Measurements from ENCODE around the gene BBOF1. TPM values are rescaled to one million over a fixed set of nuclear protein-coding genes. Genes with fewer than 3 reads are reported as not detected.

The BBOF1 gene
- total RNA-seq, 1 donor from 2014 or later: 6.7 TPM

DNA sequence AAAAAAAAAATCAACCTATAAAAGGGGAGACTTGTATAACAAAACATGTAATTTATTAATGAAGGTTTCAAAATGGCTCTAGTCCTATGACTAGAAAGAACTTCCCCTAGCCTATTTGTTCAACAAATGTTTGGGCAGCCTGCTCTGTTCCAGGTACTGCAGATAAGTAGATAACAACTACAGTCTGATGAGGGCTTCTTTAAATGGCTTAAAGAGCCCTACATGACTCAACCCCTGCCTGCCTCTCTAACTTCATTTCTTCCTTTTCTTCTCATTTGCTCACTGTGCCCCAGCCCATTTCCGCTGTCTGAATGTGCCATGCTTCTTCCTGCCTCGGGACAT is 43.6 kb downstream of the BBOF1 start:
- no peak overlapping the region for H3K4me3 ChIP-seq (ENCODE audit: low read depth, low read length)
- H3K27me3 ChIP-seq (ENCODE audit: control insufficient read depth, insufficient read depth, low read length): no peaks in the 10 kb centered on the region
- no peak for DNase-seq (ENCODE audit: low read depth)
- TF ChIP-seq, protein P1, sequence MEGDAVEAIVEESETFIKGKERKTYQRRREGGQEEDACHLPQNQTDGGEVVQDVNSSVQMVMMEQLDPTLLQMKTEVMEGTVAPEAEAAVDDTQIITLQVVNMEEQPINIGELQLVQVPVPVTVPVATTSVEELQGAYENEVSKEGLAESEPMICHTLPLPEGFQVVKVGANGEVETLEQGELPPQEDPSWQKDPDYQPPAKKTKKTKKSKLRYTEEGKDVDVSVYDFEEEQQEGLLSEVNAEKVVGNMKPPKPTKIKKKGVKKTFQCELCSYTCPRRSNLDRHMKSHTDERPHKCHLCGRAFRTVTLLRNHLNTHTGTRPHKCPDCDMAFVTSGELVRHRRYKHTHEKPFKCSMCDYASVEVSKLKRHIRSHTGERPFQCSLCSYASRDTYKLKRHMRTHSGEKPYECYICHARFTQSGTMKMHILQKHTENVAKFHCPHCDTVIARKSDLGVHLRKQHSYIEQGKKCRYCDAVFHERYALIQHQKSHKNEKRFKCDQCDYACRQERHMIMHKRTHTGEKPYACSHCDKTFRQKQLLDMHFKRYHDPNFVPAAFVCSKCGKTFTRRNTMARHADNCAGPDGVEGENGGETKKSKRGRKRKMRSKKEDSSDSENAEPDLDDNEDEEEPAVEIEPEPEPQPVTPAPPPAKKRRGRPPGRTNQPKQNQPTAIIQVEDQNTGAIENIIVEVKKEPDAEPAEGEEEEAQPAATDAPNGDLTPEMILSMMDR (IDR thresholded peaks at IDR 0.05; ENCODE audit: insufficient read depth, low read length, poor library complexity, severe bottlenecking): no peak
- no peaks in the 10 kb centered on the region for H3K36me3 ChIP-seq (ENCODE audit: control insufficient read depth, insufficient read depth, low read length)

DNA sequence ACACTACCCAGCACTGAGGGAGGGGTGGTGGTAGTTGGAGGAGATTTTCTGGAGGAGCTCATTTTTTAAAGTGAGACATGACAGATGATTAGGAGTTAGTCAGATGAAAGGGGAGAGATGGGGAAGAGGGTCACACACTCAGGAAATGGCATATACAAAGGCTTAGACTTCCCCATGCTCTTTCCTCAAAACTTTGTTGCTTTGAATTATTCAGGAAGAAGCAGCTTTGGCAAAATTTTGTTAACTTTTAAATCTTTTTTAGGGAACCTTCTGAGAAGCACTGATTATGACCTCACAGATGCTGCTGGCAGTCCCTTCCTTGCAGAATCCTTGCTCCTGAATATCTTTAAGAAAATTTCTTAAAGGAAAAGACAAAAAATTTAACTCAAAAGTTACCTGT is 45.3 kb downstream of the BBOF1 start:
- Histone ChIP-seq H3K36me3 (ENCODE audit: control insufficient read depth, insufficient read depth, low read length) (no peaks in the 10 kb centered on the region), H3K27me3 (ENCODE audit: control insufficient read depth, insufficient read depth, low read length) (no peaks in the 10 kb centered on the region), H3K4me3 (ENCODE audit: low read depth, low read length) (no peak overlapping the region)
- TF ChIP-seq, protein P1 (IDR thresholded peaks at IDR 0.05; ENCODE audit: insufficient read depth, low read length, poor library complexity, severe bottlenecking): no peak
- DNase-seq (ENCODE audit: low read depth): no peak

DNA sequence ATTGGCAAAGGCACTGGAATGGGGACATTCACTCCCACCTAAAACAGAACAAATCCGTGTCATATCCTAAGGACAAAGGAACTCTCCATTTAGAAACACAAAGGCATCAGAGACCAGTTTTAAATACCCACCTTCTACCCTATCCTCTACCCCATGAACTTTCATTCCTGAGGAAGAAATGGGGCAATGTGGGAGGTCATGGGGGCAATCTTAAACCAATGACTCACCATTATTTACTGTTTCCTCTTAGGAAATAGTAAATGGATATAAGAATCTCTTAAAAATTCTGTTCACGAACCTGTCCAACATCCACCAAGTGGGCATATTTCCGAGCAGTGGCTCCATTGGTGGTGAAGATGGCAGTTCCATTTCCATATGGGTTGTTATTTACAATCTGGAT is 45.7 kb downstream of the BBOF1 start:
- DNase-seq (ENCODE audit: low read depth): no peak
- Histone ChIP-seq H3K27me3 (ENCODE audit: control insufficient read depth, insufficient read depth, low read length) (no peaks in the 10 kb centered on the region), H3K4me3 (ENCODE audit: low read depth, low read length) (no peak overlapping the region), H3K36me3 (ENCODE audit: control insufficient read depth, insufficient read depth, low read length) (no peaks in the 10 kb centered on the region)
- TF ChIP-seq, protein P1 (IDR thresholded peaks at IDR 0.05; ENCODE audit: insufficient read depth, low read length, poor library complexity, severe bottlenecking): no peak

DNA sequence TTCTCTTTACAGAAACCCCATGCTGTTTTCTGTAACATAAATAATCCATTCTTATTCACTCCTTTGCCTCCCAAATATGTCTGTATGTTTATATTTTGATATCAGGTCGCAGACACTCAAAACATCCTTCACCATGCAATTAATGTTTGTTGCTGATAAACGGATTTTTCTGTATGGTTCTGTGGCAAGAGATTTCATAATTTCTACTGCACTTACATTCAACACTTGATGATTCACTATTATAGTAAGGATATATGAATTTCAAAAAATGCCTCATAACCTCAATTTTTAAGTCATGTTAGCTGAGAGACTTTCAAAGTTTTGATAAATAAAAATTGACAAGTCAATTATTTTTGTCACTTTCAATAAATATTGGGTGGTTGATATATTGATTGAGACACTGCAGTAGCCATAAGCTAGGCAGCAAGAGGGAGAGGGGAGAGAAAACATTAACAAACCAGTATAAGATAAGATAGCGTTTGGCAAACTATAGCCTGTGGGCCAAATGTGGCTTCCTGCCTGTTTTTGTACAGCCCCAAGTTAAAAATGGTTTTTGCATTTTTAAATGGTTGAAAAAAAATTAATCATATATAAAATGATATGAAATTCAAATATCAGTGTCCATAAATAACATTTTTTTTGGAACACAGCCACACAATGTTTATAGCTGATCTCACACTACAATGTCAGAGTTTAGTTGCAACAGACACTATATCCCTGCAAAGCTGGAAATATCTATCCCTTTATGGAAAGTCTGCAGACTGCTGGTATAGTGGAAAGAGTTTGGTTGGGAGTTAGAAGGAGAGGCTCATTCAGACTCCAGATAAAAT is 46.8 kb downstream of the BBOF1 start:
- no peaks in the 10 kb centered on the region for H3K36me3 ChIP-seq (ENCODE audit: control insufficient read depth, insufficient read depth, low read length)
- TF ChIP-seq, protein P1 (IDR thresholded peaks at IDR 0.05; ENCODE audit: insufficient read depth, low read length, poor library complexity, severe bottlenecking): no peak
- no peak overlapping the region for H3K4me3 ChIP-seq (ENCODE audit: low read depth, low read length)
- DNase-seq (ENCODE audit: low read depth): no peak
- H3K27me3 ChIP-seq (ENCODE audit: control insufficient read depth, insufficient read depth, low read length): no peaks in the 10 kb centered on the region

DNA sequence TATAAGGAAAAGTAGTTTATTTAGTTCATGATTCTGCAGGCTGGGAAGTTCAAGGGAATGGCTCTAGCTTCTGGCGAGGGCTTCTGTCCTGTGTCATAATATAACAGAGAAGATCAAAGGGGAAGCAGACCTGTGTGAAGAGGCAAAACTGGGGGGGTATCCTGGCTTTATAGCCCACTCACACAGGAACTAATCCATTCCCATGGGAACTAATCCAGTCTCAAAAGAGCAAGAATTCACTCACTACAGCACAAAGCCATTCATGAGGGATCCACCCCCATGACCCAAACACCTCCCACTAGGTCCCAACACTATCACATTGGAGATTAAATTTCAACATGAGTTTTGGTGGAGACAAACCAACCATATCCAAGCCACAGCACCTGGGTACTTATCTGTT is 58.3 kb downstream of the BBOF1 start:
- TF ChIP-seq, protein P1 (IDR thresholded peaks at IDR 0.05; ENCODE audit: insufficient read depth, low read length, poor library complexity, severe bottlenecking): no peak
- Histone ChIP-seq H3K27me3 (ENCODE audit: control insufficient read depth, insufficient read depth, low read length) (no peaks in the 10 kb centered on the region), H3K4me3 (ENCODE audit: low read depth, low read length) (no peak overlapping the region), H3K36me3 (ENCODE audit: control insufficient read depth, insufficient read depth, low read length) (no peaks in the 10 kb centered on the region)
- DNase-seq (ENCODE audit: low read depth): no peak

Measured in kidney epithelial cell (primary cell).